Measurements from ENCODE around the gene FAM120A. TPM values are rescaled to one million over a fixed set of nuclear protein-coding genes. Genes with fewer than 3 reads are reported as not detected.

Gene FAM120A
- total RNA-seq, 1 experiment from 2014 or later: 98.2 TPM

GRCh38 chr9:93523518-93524144, 72.1 kb downstream of the FAM120A start:
- no peaks in the 10 kb centered on the region for H3K27me3 Mint-ChIP-seq (ENCODE audit: unreplicated experiment)
- BruUV-seq (replicated peaks): no TSS peak
- H3K36me3 Mint-ChIP-seq (ENCODE audit: insufficient read depth, unreplicated experiment): peaks cover 32% of the 10 kb centered on the region
- peaks cover 8% of the 10 kb centered on the region for H3K4me1 Mint-ChIP-seq (ENCODE audit: low read depth, unreplicated experiment)
- H3K4me3 Mint-ChIP-seq (ENCODE audit: low read depth, unreplicated experiment): no peak overlapping the region
- no peak for TF ChIP-seq CTCF (IDR thresholded peaks at IDR 0.05; ENCODE audit: unreplicated experiment)
- no peak for DNase-seq
- CTCF ChIA-PET: no interaction called here
- H3K9me3 Mint-ChIP-seq (ENCODE audit: low read depth, unreplicated experiment): no peaks in the 10 kb centered on the region
- H3K27ac Mint-ChIP-seq (ENCODE audit: unreplicated experiment): no peak overlapping the region
- intact Hi-C loops (cut with micrococcal nuclease; ENCODE audit: unreplicated experiment): no loop called here

GRCh38 chr9:93525476-93525875, 74.0 kb downstream of the FAM120A start:
- CTCF ChIA-PET: no interaction called here
- peaks cover 8% of the 10 kb centered on the region for H3K4me1 Mint-ChIP-seq (ENCODE audit: low read depth, unreplicated experiment)
- no peaks in the 10 kb centered on the region for H3K9me3 Mint-ChIP-seq (ENCODE audit: low read depth, unreplicated experiment)
- H3K27ac Mint-ChIP-seq (ENCODE audit: unreplicated experiment): no peak overlapping the region
- intact Hi-C loops (cut with micrococcal nuclease; ENCODE audit: unreplicated experiment): no loop called here
- no peak for TF ChIP-seq CTCF (IDR thresholded peaks at IDR 0.05; ENCODE audit: unreplicated experiment)
- no peaks in the 10 kb centered on the region for H3K27me3 Mint-ChIP-seq (ENCODE audit: unreplicated experiment)
- H3K36me3 Mint-ChIP-seq (ENCODE audit: insufficient read depth, unreplicated experiment): peaks cover 29% of the 10 kb centered on the region
- BruUV-seq (replicated peaks): no TSS peak
- DNase-seq: no peak
- H3K4me3 Mint-ChIP-seq (ENCODE audit: low read depth, unreplicated experiment): no peak overlapping the region

GRCh38 chr9:93531374-93531773, 79.9 kb downstream of the FAM120A start:
- H3K36me3 Mint-ChIP-seq (ENCODE audit: insufficient read depth, unreplicated experiment): peaks cover 6% of the 10 kb centered on the region
- intact Hi-C loops (cut with micrococcal nuclease; ENCODE audit: unreplicated experiment): no loop called here
- CTCF ChIA-PET: no interaction called here
- peaks cover 4% of the 10 kb centered on the region for H3K4me1 Mint-ChIP-seq (ENCODE audit: low read depth, unreplicated experiment)
- no peaks in the 10 kb centered on the region for H3K9me3 Mint-ChIP-seq (ENCODE audit: low read depth, unreplicated experiment)
- no peak overlapping the region for H3K4me3 Mint-ChIP-seq (ENCODE audit: low read depth, unreplicated experiment)
- no TSS peak for BruUV-seq (replicated peaks)
- DNase-seq: no peak
- H3K27me3 Mint-ChIP-seq (ENCODE audit: unreplicated experiment): no peaks in the 10 kb centered on the region
- no peak overlapping the region for H3K27ac Mint-ChIP-seq (ENCODE audit: unreplicated experiment)
- TF ChIP-seq CTCF (IDR thresholded peaks at IDR 0.05; ENCODE audit: unreplicated experiment): no peak

- intact Hi-C loops (cut with micrococcal nuclease; ENCODE audit: unreplicated experiment): no loop called here
- H3K4me3 Mint-ChIP-seq (ENCODE audit: low read depth, unreplicated experiment): no peak overlapping the region
- H3K27ac Mint-ChIP-seq (ENCODE audit: unreplicated experiment): no peak overlapping the region
- no peak for TF ChIP-seq CTCF (IDR thresholded peaks at IDR 0.05; ENCODE audit: unreplicated experiment)
- no peak for DNase-seq
- H3K27me3 Mint-ChIP-seq (ENCODE audit: unreplicated experiment): no peaks in the 10 kb centered on the region
- CTCF ChIA-PET: no interaction called here
- peaks cover 6% of the 10 kb centered on the region for H3K36me3 Mint-ChIP-seq (ENCODE audit: insufficient read depth, unreplicated experiment)
- no peaks in the 10 kb centered on the region for H3K4me1 Mint-ChIP-seq (ENCODE audit: low read depth, unreplicated experiment)
- no TSS peak for BruUV-seq (replicated peaks)
- H3K9me3 Mint-ChIP-seq (ENCODE audit: low read depth, unreplicated experiment): no peaks in the 10 kb centered on the region
These were observed 80.7 kb downstream of the FAM120A start for GRCh38 chr9:93532141-93532540.
